ENCODE results near the gene ABCA6. TPM values are rescaled to one million over a fixed set of nuclear protein-coding genes. Genes with fewer than 3 reads are reported as not detected.

The ABCA6 gene
- total RNA-seq = 13.4 TPM

DNA sequence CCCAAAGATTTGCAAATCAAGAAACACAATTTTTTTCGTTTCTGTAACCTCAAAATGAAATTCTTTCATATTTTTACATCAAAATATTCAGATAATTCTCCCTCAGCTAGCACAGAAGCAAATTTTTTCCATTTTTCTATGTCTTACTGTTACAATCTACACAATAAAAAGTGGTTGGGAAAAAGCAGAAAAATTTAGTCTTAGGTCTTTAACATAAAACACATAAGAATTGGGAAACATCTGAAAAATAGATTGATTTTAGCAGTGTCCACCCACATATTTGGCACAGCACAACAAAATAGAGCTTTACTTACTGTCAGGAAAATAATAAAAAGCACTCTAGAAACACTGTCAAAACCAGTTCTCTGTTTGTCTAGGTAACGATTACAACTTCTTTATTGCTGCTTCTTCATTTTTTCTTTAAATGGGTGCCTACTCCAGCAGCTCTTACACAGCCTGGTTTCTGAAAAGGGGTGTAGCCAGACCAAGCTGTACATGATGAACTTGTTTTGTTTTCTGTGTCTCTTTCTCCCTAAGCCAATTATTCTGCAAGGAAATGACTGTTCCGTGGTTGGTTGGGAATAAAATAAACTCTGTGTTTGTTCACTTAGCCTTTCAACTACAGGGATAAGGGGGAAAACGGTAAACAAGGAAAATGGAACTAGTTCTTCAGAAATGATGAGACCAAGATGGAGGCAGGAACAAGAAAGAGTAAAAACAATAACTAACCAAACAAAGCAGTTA lies at the start of gene ABCA6:
Gene ABCA6 (minus strand): TSS at position 465 of the 744 bp plus-strand sequence. CDS start 1,192 bp downstream, outside the sequence.

DNA sequence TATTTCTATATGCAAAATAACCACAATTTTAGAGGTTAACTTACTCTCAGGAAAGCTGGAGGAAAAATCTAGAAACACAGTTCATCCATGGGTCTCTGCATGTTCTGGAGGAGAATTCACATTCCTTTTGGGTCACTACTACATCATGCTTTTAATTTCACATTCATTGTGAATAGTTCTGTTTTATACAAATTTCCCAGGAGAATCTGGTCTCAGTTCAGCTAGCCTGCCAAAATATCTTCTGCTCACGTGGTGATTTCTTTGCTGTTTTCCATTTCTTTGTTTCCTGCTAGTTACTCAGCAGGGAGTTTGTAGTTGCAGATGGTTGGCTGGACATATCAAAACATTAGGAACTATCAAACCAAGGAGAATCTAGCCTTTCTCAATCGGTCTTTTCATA lies 80.9 kb downstream of the ABCA6 start, which contains the start of gene ABCA9:
Gene ABCA9 (minus strand): TSS at position 106 of the 400 bp plus-strand sequence. CDS start 9,801 bp downstream, outside the sequence.

Small RNAs within 50 kb of the gene (small RNA-seq; reads per million reads assigned to genes)
- not detected for gene MIR4524B (ENCODE audit: low replicate concordance)

Other genes starting within 250 kb of the ABCA6 start
- gene ABCA8, start 186.5 kb downstream of the ABCA6 start, total RNA-seq = 33.5 TPM
- 12.1 TPM for gene ABCA9, start 81.0 kb downstream of the ABCA6 start, total RNA-seq
- 9.3 TPM for gene ABCA10, start 86.9 kb upstream of the ABCA6 start, total RNA-seq
- 27.5 TPM for gene ABCA5, start 185.2 kb upstream of the ABCA6 start, total RNA-seq

All from metanephros (tissue), 2 donors.